Hepatocyte (in vitro differentiated cells): ENCODE results near the gene PTGES2. TPM values are rescaled to one million over a fixed set of nuclear protein-coding genes. Genes with fewer than 3 reads are reported as not detected.
A peak's percentile ranks its signal among the peaks of the same experiment; 100 is the strongest.
"Not testable (repeated sequence)": the region's sequence is repeated elsewhere in the genome, so short reads cannot be mapped to it uniquely, and the experiment has no call there.

ENCODE experiments used
- DNase-seq: peaks from one replicate; pipeline ENCODE4 v3.0.0-alpha.2; 2016; ENCODE audit warnings: low spot score
- H2AFZ ChIP-seq: fragments of 200-600 bp; sonication (generic); 2 replicates; pipeline ENCODE4 v1.6.0; 2016; ENCODE audit warnings: antibody characterized with exemption, mild to moderate bottlenecking
- H3K27ac ChIP-seq: fragments of 200-600 bp; sonication (generic); 2 replicates; pipeline ENCODE4 v1.5.1; 2016; ENCODE audit warnings: mild to moderate bottlenecking
- H3K27me3 ChIP-seq: fragments of 200-600 bp; sonication (generic); 2 replicates; pipeline ENCODE4 v1.6.1; 2016
- H3K36me3 ChIP-seq: fragments of 200-600 bp; sonication (generic); replicated peaks from 2 replicates; pipeline ENCODE4 v1.5.1; 2016; ENCODE audit warnings: low read depth; ENCODE audit not compliant: insufficient read depth
- H3K4me1 ChIP-seq: fragments of 200-600 bp; sonication (generic); 2 replicates; pipeline ENCODE4 v1.5.1; 2016; ENCODE audit warnings: mild to moderate bottlenecking, moderate library complexity; ENCODE audit not compliant: insufficient read depth
- H3K4me2 ChIP-seq: fragments of 200-600 bp; sonication (generic); 2 replicates; pipeline ENCODE4 v1.6.0; 2016
- H3K4me3 ChIP-seq: fragments of 200-600 bp; sonication (generic); 2 replicates; pipeline ENCODE4 v1.5.1; 2016; ENCODE audit warnings: mild to moderate bottlenecking
- H3K79me2 ChIP-seq: fragments of 200-600 bp; sonication (generic); 2 replicates; pipeline ENCODE4 v1.6.0; 2017; ENCODE audit warnings: mild to moderate bottlenecking
- H3K9me2 ChIP-seq: fragments of 200-600 bp; sonication (generic); replicated peaks from 2 replicates; pipeline ENCODE4 v1.6.0; 2017; ENCODE audit warnings: mild to moderate bottlenecking; ENCODE audit not compliant: insufficient read depth
- H3K9me3 ChIP-seq: fragments of 200-600 bp; sonication (generic); 2 replicates; pipeline ENCODE4 v1.5.1; 2016; ENCODE audit warnings: low read depth, mild to moderate bottlenecking
- H4K20me1 ChIP-seq: fragments of 200-600 bp; sonication (generic); 2 replicates; pipeline ENCODE4 v1.6.0; 2016; ENCODE audit warnings: mild to moderate bottlenecking; ENCODE audit not compliant: insufficient read depth, poor library complexity, severe bottlenecking
- CTCF ChIP-seq: fragments of 200-600 bp; sonication (generic); IDR thresholded peaks from 2 replicates; pipeline ENCODE4 v1.5.1; 2016; ENCODE audit warnings: antibody characterized with exemption, mild to moderate bottlenecking; ENCODE audit not compliant: poor library complexity
- EZH2 ChIP-seq: fragments of 200-600 bp; sonication (generic); IDR thresholded peaks from 2 replicates; pipeline ENCODE4 v1.6.1; 2016; ENCODE audit warnings: antibody characterized with exemption, mild to moderate bottlenecking, borderline replicate concordance
- EZH2phosphoT487 ChIP-seq: fragments of 200-600 bp; sonication (generic); IDR thresholded peaks from one replicate; pipeline ENCODE4 v1.6.1; 2018; ENCODE audit warnings: antibody characterized with exemption, mild to moderate bottlenecking, low read depth, moderate library complexity; ENCODE audit not compliant: unreplicated experiment, severe bottlenecking
- WGBS: methylation state at CpG from one replicate; pipeline ENCODE4 v1.1.6; 2016; ENCODE audit warnings: low lambda C conversion rate; ENCODE audit errors: missing lambda C conversion rate; 5-methylcytosine and 5-hydroxymethylcytosine counted together
- polyA plus RNA-seq: library from polyadenylated mRNA; unstranded; fragments of >200 nt; fragmentation: Nextera tagmentation; extraction: Ambion mirVana; gene quantifications from 2 replicates; pipeline ENCODE4 v1.2.1, GENCODE V29; 2016
- total RNA-seq: library from RNA; depleted of rRNA; stranded (reverse); fragments of >200 nt; gene quantifications from 2 replicates; pipeline ENCODE4 v1.2.3, GENCODE V29; 2014

The PTGES2 gene
- total and polyA plus RNA-seq, 2 experiments from 2014 or later: 29.4 to 68.1 TPM

GRCh38 chr9:128072144-128073021, 55.1 kb downstream of the PTGES2 start:
- Histone ChIP-seq H3K4me2 (peak overlapping the region; percentile 58), H2AFZ (no peak overlapping the region), H3K9me3 (no peaks in the 10 kb centered on the region), H3K27me3 (no peaks in the 10 kb centered on the region), H3K36me3 (no peaks in the 10 kb centered on the region), H3K4me1 (peaks cover 34% of the 10 kb centered on the region), H3K79me2 (peaks cover 75% of the 10 kb centered on the region), H4K20me1 (no peaks in the 10 kb centered on the region), H3K9me2 (no peaks in the 10 kb centered on the region), H3K27ac (peak overlapping the region; percentile 88), H3K4me3 (no peak overlapping the region)
- TF ChIP-seq EZH2 (no peak), EZH2phosphoT487 (no peak), CTCF (no peak)
- 21% methylated on average over 5 of the region's 5 CpGs for WGBS
- DNase-seq: peak; percentile 78

GRCh38 chr9:128071475-128071874, 56.1 kb downstream of the PTGES2 start:
- peaks cover 70% of the 10 kb centered on the region for H3K79me2 ChIP-seq
- H3K4me2 ChIP-seq: peak overlapping the region; percentile 58
- not testable (repeated sequence) for H2AFZ ChIP-seq

GRCh38 chr9:128070874-128071273, 56.7 kb downstream of the PTGES2 start:
- peak overlapping the region; percentile 20 for H3K4me2 ChIP-seq

More at GRCh38 chr9:128071475-128071874, 56.1 kb downstream of the PTGES2 start:
- peak overlapping the region; percentile 88 for H3K27ac ChIP-seq
- not testable (repeated sequence) for H4K20me1 ChIP-seq, H3K36me3 ChIP-seq, H3K27me3 ChIP-seq, H3K9me3 ChIP-seq, H3K4me3 ChIP-seq, H3K9me2 ChIP-seq, DNase-seq
- 98% methylated on average over 10 of the region's 12 CpGs for WGBS
- H3K4me1 ChIP-seq: peaks cover 39% of the 10 kb centered on the region

More at GRCh38 chr9:128070874-128071273, 56.7 kb downstream of the PTGES2 start:
- H3K4me1 ChIP-seq: peaks cover 45% of the 10 kb centered on the region
- WGBS: 85% methylated on average over 7 of the region's 7 CpGs
- H3K79me2 ChIP-seq: peaks cover 70% of the 10 kb centered on the region
- no peak overlapping the region for H2AFZ ChIP-seq
- no peaks in the 10 kb centered on the region for H3K9me3 ChIP-seq
- H3K27ac ChIP-seq: no peak overlapping the region
- H3K36me3 ChIP-seq: no peaks in the 10 kb centered on the region
- no peak for DNase-seq
- no peaks in the 10 kb centered on the region for H3K27me3 ChIP-seq
- no peak for TF ChIP-seq EZH2phosphoT487
- TF ChIP-seq EZH2: no peak
- no peak for TF ChIP-seq CTCF
- no peak overlapping the region for H3K4me3 ChIP-seq
- no peaks in the 10 kb centered on the region for H4K20me1 ChIP-seq
- no peaks in the 10 kb centered on the region for H3K9me2 ChIP-seq

Other genes with a start within 250 kb of the PTGES2 start
- 31.8 and 37.3 TPM in 2 replicates for gene ST6GALNAC6, start 228.1 kb downstream of the PTGES2 start, total RNA-seq
- gene ST6GALNAC6, start 228.1 kb downstream of the PTGES2 start, polyA plus RNA-seq: 47.7 and 61.2 TPM in 2 replicates
- 13.2 and 14.6 TPM in 2 replicates for gene ST6GALNAC4, start 210.7 kb downstream of the PTGES2 start, total RNA-seq
- gene ST6GALNAC4, start 210.7 kb downstream of the PTGES2 start, polyA plus RNA-seq: 14.3 and 15.2 TPM in 2 replicates
- gene PIP5KL1, start 197.0 kb downstream of the PTGES2 start, total RNA-seq: 1.6 and 3.7 TPM in 2 replicates
- 1.4 and 2.5 TPM in 2 replicates for gene PIP5KL1, start 197.0 kb downstream of the PTGES2 start, polyA plus RNA-seq
- 19.2 and 22.4 TPM in 2 replicates for gene DPM2, start 189.9 kb downstream of the PTGES2 start, total RNA-seq
- 57.1 and 61.9 TPM in 2 replicates for gene DPM2, start 189.9 kb downstream of the PTGES2 start, polyA plus RNA-seq
- 38.1 and 47.9 TPM in 2 replicates for gene EEIG1, start 146.7 kb downstream of the PTGES2 start, total RNA-seq
- 43.6 and 44.1 TPM in 2 replicates for gene EEIG1, start 146.7 kb downstream of the PTGES2 start, polyA plus RNA-seq
- 9.6 and 10.3 TPM in 2 replicates for gene NAIF1, start 60.4 kb downstream of the PTGES2 start, total RNA-seq
- 7.0 and 8.0 TPM in 2 replicates for gene NAIF1, start 60.4 kb downstream of the PTGES2 start, polyA plus RNA-seq
- gene SLC25A25, start 59.5 kb downstream of the PTGES2 start, total RNA-seq: 52.4 and 62.3 TPM in 2 replicates
- 40.1 and 51.0 TPM in 2 replicates for gene SLC25A25, start 59.5 kb downstream of the PTGES2 start, polyA plus RNA-seq
- gene LCN2, start 21.7 kb upstream of the PTGES2 start, total RNA-seq: 5.3 and 14.3 TPM in 2 replicates
- 5.6 and 12.8 TPM in 2 replicates for gene LCN2, start 21.7 kb upstream of the PTGES2 start, polyA plus RNA-seq
- 88.1 and 102 TPM in 2 replicates for gene BBLN, start 32.5 kb upstream of the PTGES2 start, total RNA-seq
- 86.6 and 92.6 TPM in 2 replicates for gene BBLN, start 32.5 kb upstream of the PTGES2 start, polyA plus RNA-seq
- 31.0 and 31.1 TPM in 2 replicates for gene CIZ1, start 63.8 kb upstream of the PTGES2 start, total RNA-seq
- 85.6 and 91.0 TPM in 2 replicates for gene CIZ1, start 63.8 kb upstream of the PTGES2 start, polyA plus RNA-seq
- gene DNM1, start 75.7 kb upstream of the PTGES2 start, total RNA-seq: 13.4 and 14.4 TPM in 2 replicates
- 37.2 and 40.6 TPM in 2 replicates for gene DNM1, start 75.7 kb upstream of the PTGES2 start, polyA plus RNA-seq
- gene GOLGA2, start 148.3 kb upstream of the PTGES2 start, total RNA-seq: 76.4 and 79.9 TPM in 2 replicates
- 37.6 and 59.2 TPM in 2 replicates for gene GOLGA2, start 148.3 kb upstream of the PTGES2 start, polyA plus RNA-seq
- 29.0 and 33.0 TPM in 2 replicates for gene SWI5, start 148.5 kb upstream of the PTGES2 start, total RNA-seq
- gene SWI5, start 148.5 kb upstream of the PTGES2 start, polyA plus RNA-seq: 55.7 and 58.4 TPM in 2 replicates
- gene TRUB2, start 194.7 kb upstream of the PTGES2 start, total RNA-seq: 15.1 and 17.4 TPM in 2 replicates
- gene TRUB2, start 194.7 kb upstream of the PTGES2 start, polyA plus RNA-seq: 44.5 and 50.9 TPM in 2 replicates
- 38.2 and 40.9 TPM in 2 replicates for gene COQ4, start 195.1 kb upstream of the PTGES2 start, total RNA-seq
- 35.2 and 42.8 TPM in 2 replicates for gene COQ4, start 195.1 kb upstream of the PTGES2 start, polyA plus RNA-seq
- gene SLC27A4, start 212.8 kb upstream of the PTGES2 start, total RNA-seq: 16.1 and 23.4 TPM in 2 replicates
- 19.1 and 21.9 TPM in 2 replicates for gene SLC27A4, start 212.8 kb upstream of the PTGES2 start, polyA plus RNA-seq
- gene URM1, start 243.6 kb upstream of the PTGES2 start, total RNA-seq: 32.7 and 33.8 TPM in 2 replicates
- gene URM1, start 243.6 kb upstream of the PTGES2 start, polyA plus RNA-seq: 55.7 and 66.7 TPM in 2 replicates